K562 (cell line): ENCODE measurements around the gene KRT16.

Experiments
- CXXC5 ChIP-seq: fragments of 250-450 bp; sonication (Bioruptor Pico); IDR thresholded peaks from 2 replicates; pipeline ENCODE4 v1.8.0; 2022; ENCODE audit warnings: inconsistent platforms, mild to moderate bottlenecking, moderate library complexity
- ESRRB ChIP-seq: fragments of 250-450 bp; sonication (Bioruptor Pico); IDR thresholded peaks from 2 replicates; pipeline ENCODE4 v1.5.0; 2020; ENCODE audit warnings: mild to moderate bottlenecking, moderate library complexity, borderline replicate concordance
- FOS ChIP-seq: IDR thresholded peaks from 3 replicates; pipeline ENCODE4 v1.6.1; 2011; ENCODE audit not compliant: insufficient read length; ENCODE audit errors: extremely low read depth
- FOXJ3 ChIP-seq: sonication (generic); formaldehyde crosslinking; IDR thresholded peaks from 2 replicates; pipeline ENCODE4 v1.4.0; 2020; ENCODE audit warnings: mild to moderate bottlenecking, missing genetic modification reagents
- MYBL2 ChIP-seq, 2 experiments: fragments of 450-650 bp in 1 of 2; sonication (generic) in 1 of 2; formaldehyde crosslinking in 1 of 2; IDR thresholded peaks; 2 replicates each; pipeline versions ENCODE4 v1.6.1 to v1.8.1; 2017 to 2022; ENCODE audit warnings: borderline replicate concordance in 1 of 2, inconsistent platforms in 1 of 2, low read depth in 1 of 2, mild to moderate bottlenecking in 1 of 2, missing genetic modification reagents in 1 of 2, moderate library complexity in 1 of 2
- POLR2A ChIP-seq: fragments of 450-650 bp; conservative IDR thresholded peaks from 2 replicates; pipeline ENCODE4 v1.6.1; 2016
- ZBTB1 ChIP-seq: sonication (generic); formaldehyde crosslinking; IDR thresholded peaks from 2 replicates; pipeline ENCODE4 v1.8.1; 2023; ENCODE audit warnings: missing genetic modification reagents, low read depth, mild to moderate bottlenecking, borderline replicate concordance
- TF ChIP-seq, protein P1 (sequence below), 3 experiments: IDR thresholded peaks in 2 of 3; conservative IDR thresholded peaks in 1 of 3; 2 replicates each; pipeline ENCODE4 v1.5.1; 2011 to 2012; ENCODE audit warnings: low read length in 3 of 3, mild to moderate bottlenecking in 3 of 3, control low read depth in 2 of 3, improper control_type of control experiment in 1 of 3, inconsistent platforms in 1 of 3, low read depth in 1 of 3, mixed read lengths in 1 of 3, moderate library complexity in 1 of 3; ENCODE audit not compliant: insufficient read depth in 2 of 3
- TF ChIP-seq, protein P2 (sequence below): fragments of 450-650 bp; IDR thresholded peaks from 2 replicates; pipeline ENCODE4 v1.6.1; 2016; ENCODE audit warnings: mild to moderate bottlenecking, moderate library complexity
- TF ChIP-seq, protein P3 (sequence below): sonication (generic); formaldehyde crosslinking; IDR thresholded peaks from 2 replicates; pipeline ENCODE4 v1.8.1; 2023; ENCODE audit warnings: mild to moderate bottlenecking, missing genetic modification reagents
- TF ChIP-seq, protein P4 (sequence below): fragments of 250-450 bp; sonication (Bioruptor Pico); IDR thresholded peaks from 2 replicates; pipeline ENCODE4 v1.5.0; 2022; ENCODE audit warnings: mild to moderate bottlenecking

DNA sequence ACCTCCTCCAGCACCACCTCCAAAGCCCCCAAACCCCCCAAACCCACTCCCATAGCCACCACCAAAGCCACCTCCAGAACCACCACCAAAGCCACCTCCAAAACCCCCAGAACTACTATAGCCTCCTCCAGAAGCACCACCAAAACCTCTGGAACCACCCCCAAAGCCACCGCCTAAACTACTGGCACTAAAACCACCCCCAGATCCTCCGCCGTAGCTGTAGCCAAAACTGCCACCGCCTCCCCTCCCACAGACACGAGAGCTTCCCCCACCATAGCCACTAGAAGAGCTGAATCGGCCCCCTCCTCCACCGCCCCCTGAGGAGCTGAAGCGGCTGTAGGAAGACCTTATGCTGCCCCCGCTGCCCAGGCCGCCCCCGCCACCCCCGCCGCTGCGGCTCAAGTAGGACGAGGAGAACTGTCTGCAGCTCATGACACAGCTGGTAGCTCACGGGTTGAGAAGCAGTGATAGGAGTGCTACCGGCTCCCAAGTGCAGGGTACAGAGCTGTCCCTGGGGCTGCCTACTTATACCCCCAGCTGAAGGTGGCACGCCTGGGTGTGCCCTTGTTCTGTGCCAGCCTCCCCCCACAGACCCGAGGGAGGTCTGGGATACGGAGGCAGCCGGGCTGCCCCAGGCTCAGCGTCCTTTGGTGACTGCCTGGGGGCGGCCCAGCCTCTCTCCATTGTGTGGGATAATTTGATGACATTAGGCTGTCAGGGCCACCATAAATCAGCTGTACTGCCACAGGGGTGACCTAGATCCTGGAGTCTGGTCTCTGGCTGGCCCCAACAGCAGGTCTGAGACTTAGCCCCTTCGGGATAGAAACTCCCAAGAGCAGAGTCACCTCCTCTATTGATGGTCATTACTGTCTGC, 40.8 kb downstream of the KRT16 start, which contains the start of gene KRT9:
- no peak for TF ChIP-seq CXXC5 (CRISPR knock-in tag)
- no peak for TF ChIP-seq FOXJ3 (CRISPR knock-in tag)
- TF ChIP-seq, protein P1, sequence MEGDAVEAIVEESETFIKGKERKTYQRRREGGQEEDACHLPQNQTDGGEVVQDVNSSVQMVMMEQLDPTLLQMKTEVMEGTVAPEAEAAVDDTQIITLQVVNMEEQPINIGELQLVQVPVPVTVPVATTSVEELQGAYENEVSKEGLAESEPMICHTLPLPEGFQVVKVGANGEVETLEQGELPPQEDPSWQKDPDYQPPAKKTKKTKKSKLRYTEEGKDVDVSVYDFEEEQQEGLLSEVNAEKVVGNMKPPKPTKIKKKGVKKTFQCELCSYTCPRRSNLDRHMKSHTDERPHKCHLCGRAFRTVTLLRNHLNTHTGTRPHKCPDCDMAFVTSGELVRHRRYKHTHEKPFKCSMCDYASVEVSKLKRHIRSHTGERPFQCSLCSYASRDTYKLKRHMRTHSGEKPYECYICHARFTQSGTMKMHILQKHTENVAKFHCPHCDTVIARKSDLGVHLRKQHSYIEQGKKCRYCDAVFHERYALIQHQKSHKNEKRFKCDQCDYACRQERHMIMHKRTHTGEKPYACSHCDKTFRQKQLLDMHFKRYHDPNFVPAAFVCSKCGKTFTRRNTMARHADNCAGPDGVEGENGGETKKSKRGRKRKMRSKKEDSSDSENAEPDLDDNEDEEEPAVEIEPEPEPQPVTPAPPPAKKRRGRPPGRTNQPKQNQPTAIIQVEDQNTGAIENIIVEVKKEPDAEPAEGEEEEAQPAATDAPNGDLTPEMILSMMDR (IDR thresholded peaks at IDR 0.05 in 2 of 3, conservative IDR thresholded peaks at IDR 0.05 in 1 of 3; ENCODE audit: insufficient read depth in 2 of 3, low read depth in 1 of 3, low read length in 3 of 3): no peak
- TF ChIP-seq ESRRB (CRISPR knock-in tag): no peak
- TF ChIP-seq MYBL2 (IDR thresholded peaks at IDR 0.05; ENCODE audit: low read depth): no peak
- no peak for TF ChIP-seq MYBL2 (CRISPR knock-in tag; IDR thresholded peaks at IDR 0.05; ENCODE audit: borderline replicate concordance)
- no peak for TF ChIP-seq ZBTB1 (CRISPR knock-in tag)
- no peak for TF ChIP-seq FOS
- TF ChIP-seq, protein P2, sequence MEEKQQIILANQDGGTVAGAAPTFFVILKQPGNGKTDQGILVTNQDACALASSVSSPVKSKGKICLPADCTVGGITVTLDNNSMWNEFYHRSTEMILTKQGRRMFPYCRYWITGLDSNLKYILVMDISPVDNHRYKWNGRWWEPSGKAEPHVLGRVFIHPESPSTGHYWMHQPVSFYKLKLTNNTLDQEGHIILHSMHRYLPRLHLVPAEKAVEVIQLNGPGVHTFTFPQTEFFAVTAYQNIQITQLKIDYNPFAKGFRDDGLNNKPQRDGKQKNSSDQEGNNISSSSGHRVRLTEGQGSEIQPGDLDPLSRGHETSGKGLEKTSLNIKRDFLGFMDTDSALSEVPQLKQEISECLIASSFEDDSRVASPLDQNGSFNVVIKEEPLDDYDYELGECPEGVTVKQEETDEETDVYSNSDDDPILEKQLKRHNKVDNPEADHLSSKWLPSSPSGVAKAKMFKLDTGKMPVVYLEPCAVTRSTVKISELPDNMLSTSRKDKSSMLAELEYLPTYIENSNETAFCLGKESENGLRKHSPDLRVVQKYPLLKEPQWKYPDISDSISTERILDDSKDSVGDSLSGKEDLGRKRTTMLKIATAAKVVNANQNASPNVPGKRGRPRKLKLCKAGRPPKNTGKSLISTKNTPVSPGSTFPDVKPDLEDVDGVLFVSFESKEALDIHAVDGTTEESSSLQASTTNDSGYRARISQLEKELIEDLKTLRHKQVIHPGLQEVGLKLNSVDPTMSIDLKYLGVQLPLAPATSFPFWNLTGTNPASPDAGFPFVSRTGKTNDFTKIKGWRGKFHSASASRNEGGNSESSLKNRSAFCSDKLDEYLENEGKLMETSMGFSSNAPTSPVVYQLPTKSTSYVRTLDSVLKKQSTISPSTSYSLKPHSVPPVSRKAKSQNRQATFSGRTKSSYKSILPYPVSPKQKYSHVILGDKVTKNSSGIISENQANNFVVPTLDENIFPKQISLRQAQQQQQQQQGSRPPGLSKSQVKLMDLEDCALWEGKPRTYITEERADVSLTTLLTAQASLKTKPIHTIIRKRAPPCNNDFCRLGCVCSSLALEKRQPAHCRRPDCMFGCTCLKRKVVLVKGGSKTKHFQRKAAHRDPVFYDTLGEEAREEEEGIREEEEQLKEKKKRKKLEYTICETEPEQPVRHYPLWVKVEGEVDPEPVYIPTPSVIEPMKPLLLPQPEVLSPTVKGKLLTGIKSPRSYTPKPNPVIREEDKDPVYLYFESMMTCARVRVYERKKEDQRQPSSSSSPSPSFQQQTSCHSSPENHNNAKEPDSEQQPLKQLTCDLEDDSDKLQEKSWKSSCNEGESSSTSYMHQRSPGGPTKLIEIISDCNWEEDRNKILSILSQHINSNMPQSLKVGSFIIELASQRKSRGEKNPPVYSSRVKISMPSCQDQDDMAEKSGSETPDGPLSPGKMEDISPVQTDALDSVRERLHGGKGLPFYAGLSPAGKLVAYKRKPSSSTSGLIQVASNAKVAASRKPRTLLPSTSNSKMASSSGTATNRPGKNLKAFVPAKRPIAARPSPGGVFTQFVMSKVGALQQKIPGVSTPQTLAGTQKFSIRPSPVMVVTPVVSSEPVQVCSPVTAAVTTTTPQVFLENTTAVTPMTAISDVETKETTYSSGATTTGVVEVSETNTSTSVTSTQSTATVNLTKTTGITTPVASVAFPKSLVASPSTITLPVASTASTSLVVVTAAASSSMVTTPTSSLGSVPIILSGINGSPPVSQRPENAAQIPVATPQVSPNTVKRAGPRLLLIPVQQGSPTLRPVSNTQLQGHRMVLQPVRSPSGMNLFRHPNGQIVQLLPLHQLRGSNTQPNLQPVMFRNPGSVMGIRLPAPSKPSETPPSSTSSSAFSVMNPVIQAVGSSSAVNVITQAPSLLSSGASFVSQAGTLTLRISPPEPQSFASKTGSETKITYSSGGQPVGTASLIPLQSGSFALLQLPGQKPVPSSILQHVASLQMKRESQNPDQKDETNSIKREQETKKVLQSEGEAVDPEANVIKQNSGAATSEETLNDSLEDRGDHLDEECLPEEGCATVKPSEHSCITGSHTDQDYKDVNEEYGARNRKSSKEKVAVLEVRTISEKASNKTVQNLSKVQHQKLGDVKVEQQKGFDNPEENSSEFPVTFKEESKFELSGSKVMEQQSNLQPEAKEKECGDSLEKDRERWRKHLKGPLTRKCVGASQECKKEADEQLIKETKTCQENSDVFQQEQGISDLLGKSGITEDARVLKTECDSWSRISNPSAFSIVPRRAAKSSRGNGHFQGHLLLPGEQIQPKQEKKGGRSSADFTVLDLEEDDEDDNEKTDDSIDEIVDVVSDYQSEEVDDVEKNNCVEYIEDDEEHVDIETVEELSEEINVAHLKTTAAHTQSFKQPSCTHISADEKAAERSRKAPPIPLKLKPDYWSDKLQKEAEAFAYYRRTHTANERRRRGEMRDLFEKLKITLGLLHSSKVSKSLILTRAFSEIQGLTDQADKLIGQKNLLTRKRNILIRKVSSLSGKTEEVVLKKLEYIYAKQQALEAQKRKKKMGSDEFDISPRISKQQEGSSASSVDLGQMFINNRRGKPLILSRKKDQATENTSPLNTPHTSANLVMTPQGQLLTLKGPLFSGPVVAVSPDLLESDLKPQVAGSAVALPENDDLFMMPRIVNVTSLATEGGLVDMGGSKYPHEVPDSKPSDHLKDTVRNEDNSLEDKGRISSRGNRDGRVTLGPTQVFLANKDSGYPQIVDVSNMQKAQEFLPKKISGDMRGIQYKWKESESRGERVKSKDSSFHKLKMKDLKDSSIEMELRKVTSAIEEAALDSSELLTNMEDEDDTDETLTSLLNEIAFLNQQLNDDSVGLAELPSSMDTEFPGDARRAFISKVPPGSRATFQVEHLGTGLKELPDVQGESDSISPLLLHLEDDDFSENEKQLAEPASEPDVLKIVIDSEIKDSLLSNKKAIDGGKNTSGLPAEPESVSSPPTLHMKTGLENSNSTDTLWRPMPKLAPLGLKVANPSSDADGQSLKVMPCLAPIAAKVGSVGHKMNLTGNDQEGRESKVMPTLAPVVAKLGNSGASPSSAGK: no peak
- TF ChIP-seq, protein P3, sequence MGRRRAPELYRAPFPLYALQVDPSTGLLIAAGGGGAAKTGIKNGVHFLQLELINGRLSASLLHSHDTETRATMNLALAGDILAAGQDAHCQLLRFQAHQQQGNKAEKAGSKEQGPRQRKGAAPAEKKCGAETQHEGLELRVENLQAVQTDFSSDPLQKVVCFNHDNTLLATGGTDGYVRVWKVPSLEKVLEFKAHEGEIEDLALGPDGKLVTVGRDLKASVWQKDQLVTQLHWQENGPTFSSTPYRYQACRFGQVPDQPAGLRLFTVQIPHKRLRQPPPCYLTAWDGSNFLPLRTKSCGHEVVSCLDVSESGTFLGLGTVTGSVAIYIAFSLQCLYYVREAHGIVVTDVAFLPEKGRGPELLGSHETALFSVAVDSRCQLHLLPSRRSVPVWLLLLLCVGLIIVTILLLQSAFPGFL (CRISPR knock-in tag): no peak
- TF ChIP-seq, protein P4, sequence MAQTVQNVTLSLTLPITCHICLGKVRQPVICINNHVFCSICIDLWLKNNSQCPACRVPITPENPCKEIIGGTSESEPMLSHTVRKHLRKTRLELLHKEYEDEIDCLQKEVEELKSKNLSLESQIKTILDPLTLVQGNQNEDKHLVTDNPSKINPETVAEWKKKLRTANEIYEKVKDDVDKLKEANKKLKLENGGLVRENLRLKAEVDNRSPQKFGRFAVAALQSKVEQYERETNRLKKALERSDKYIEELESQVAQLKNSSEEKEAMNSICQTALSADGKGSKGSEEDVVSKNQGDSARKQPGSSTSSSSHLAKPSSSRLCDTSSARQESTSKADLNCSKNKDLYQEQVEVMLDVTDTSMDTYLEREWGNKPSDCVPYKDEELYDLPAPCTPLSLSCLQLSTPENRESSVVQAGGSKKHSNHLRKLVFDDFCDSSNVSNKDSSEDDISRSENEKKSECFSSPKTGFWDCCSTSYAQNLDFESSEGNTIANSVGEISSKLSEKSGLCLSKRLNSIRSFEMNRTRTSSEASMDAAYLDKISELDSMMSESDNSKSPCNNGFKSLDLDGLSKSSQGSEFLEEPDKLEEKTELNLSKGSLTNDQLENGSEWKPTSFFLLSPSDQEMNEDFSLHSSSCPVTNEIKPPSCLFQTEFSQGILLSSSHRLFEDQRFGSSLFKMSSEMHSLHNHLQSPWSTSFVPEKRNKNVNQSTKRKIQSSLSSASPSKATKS: no peak
- no peak for TF ChIP-seq POLR2A
